Measurements from ENCODE around the gene LTV1.
A peak's percentile ranks its signal among the peaks of the same experiment; 100 is the strongest.
"Not testable (repeated sequence)": the region's sequence is repeated elsewhere in the genome, so short reads cannot be mapped to it uniquely, and the experiment has no call there.

The LTV1 gene

DNA sequence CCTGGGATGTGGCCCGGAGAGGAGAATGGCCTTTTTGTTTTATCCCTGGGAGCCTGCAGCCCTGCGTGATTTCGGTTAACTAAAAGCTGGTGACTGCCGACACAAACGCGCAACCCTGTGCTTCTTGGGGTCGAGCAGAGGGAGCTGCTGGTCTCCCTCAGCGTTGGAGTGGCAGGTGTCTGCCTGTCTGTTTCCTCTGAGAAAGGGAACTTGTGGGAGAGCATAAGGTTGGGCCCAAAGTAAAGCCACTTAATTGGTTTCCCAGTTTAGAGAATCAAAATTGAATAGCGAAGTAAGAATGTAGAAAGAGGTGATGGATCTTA is 500 bp downstream of the LTV1 start:
- WGBS, 2 experiments (ENCODE audit: insufficient coverage in 2 of 2), result 0 to 1% methylated on average over 9 of the region's 9 CpGs
- no peaks in the 10 kb centered on the region for H3K4me1 ChIP-seq (ENCODE audit: control insufficient read depth, insufficient read depth, low read length, poor library complexity, severe bottlenecking)
- H3K9me3 ChIP-seq (ENCODE audit: control insufficient read depth, low read length), result no peaks in the 10 kb centered on the region
- peak overlapping the region; percentile 87 for H3K27ac ChIP-seq (ENCODE audit: low read depth, low read length, severe bottlenecking)
- peaks cover 44% of the 10 kb centered on the region for H3K36me3 ChIP-seq (ENCODE audit: control insufficient read depth, insufficient read depth, low read length)
- H3K4me3 ChIP-seq (ENCODE audit: extremely low read depth, insufficient read depth, low read length, poor library complexity, severe bottlenecking), result peak overlapping the region; percentile 89

GRCh38 chr6:143844006-143844405 is 868 bp downstream of the LTV1 start:
- peak overlapping the region; percentile 87 for H3K27ac ChIP-seq (ENCODE audit: low read depth, low read length, severe bottlenecking)
- H3K4me3 ChIP-seq (ENCODE audit: extremely low read depth, insufficient read depth, low read length, poor library complexity, severe bottlenecking), result peak overlapping the region; percentile 89
- no peaks in the 10 kb centered on the region for H3K4me1 ChIP-seq (ENCODE audit: control insufficient read depth, insufficient read depth, low read length, poor library complexity, severe bottlenecking)
- peaks cover 48% of the 10 kb centered on the region for H3K36me3 ChIP-seq (ENCODE audit: control insufficient read depth, insufficient read depth, low read length)
- WGBS, 2 experiments (ENCODE audit: insufficient coverage in 2 of 2), result 10 to 15% methylated on average over 3 of the region's 4 CpGs
- no peaks in the 10 kb centered on the region for H3K9me3 ChIP-seq (ENCODE audit: control insufficient read depth, low read length)

GRCh38 chr6:143845033-143845432 is 1.9 kb downstream of the LTV1 start:
- Histone ChIP-seq H3K4me3 (ENCODE audit: extremely low read depth, insufficient read depth, low read length, poor library complexity, severe bottlenecking) (no peak overlapping the region), H3K9me3 (ENCODE audit: control insufficient read depth, low read length) (no peaks in the 10 kb centered on the region), H3K27ac (ENCODE audit: low read depth, low read length, severe bottlenecking) (no peak overlapping the region), H3K4me1 (ENCODE audit: control insufficient read depth, insufficient read depth, low read length, poor library complexity, severe bottlenecking) (no peaks in the 10 kb centered on the region), H3K36me3 (ENCODE audit: control insufficient read depth, insufficient read depth, low read length) (peaks cover 58% of the 10 kb centered on the region)
- WGBS, 2 experiments (ENCODE audit: insufficient coverage in 2 of 2), result 97 to 100% methylated on average over 3 of the region's 5 CpGs

DNA sequence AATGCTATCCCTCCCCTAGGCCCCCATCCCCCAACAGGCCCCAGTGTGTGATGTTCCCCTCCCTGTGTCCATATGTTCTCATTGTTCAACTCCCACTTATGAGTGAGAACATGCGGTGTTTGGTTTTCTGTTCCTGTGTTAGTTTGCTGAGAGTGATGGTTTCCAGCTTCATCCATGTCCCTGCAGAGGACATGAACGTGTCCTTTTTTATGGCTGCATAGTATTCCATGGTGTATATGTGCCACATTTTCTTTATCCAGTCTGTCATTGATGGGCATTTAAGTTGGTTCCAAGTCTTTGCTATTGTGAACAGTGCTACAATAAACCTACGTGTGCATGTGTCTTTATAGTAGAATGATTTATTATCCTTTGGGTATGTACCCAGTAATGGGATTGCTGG is 8.6 kb downstream of the LTV1 start:
- H3K4me1 ChIP-seq (ENCODE audit: control insufficient read depth, insufficient read depth, low read length, poor library complexity, severe bottlenecking); H3K9me3 ChIP-seq (ENCODE audit: control insufficient read depth, low read length); H3K27ac ChIP-seq (ENCODE audit: low read depth, low read length, severe bottlenecking); H3K4me3 ChIP-seq (ENCODE audit: extremely low read depth, insufficient read depth, low read length, poor library complexity, severe bottlenecking): not testable (repeated sequence)
- 100% methylated on average over 1 of the region's 3 CpGs for WGBS, 2 experiments (ENCODE audit: insufficient coverage in 2 of 2)
- H3K36me3 ChIP-seq (ENCODE audit: control insufficient read depth, insufficient read depth, low read length), result peaks cover 83% of the 10 kb centered on the region

DNA sequence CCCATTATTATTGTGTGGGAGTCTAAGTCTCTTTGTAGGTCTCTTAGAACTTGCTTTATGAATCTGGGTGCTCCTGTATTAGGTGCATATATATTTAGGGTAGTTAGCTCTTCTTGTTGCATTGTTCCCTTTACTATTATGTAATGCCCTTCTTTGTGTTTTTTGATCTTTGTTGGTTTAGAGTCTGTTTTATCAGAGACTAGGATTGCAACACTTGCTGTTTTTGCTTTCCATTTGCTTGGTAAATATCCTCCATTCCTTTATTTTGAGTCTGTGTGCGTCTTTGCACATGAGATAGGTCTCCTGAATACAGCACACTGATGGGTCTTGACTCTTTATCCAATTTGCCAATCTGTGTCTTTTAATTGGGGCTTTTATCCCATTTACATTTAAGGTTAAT is 11.9 kb downstream of the LTV1 start:
- H3K36me3 ChIP-seq (ENCODE audit: control insufficient read depth, insufficient read depth, low read length), result peaks cover 83% of the 10 kb centered on the region
- not testable (repeated sequence) for H3K9me3 ChIP-seq (ENCODE audit: control insufficient read depth, low read length); H3K27ac ChIP-seq (ENCODE audit: low read depth, low read length, severe bottlenecking); H3K4me1 ChIP-seq (ENCODE audit: control insufficient read depth, insufficient read depth, low read length, poor library complexity, severe bottlenecking); H3K4me3 ChIP-seq (ENCODE audit: extremely low read depth, insufficient read depth, low read length, poor library complexity, severe bottlenecking)
- whole genome bisulfite sequencing, 2 experiments (ENCODE audit: insufficient coverage in 2 of 2), result 89 to 100% methylated on average over 1 of the region's 1 CpG

- peaks cover 83% of the 10 kb centered on the region for H3K36me3 ChIP-seq (ENCODE audit: control insufficient read depth, insufficient read depth, low read length)
- H3K27ac ChIP-seq (ENCODE audit: low read depth, low read length, severe bottlenecking); H3K4me3 ChIP-seq (ENCODE audit: extremely low read depth, insufficient read depth, low read length, poor library complexity, severe bottlenecking); H3K9me3 ChIP-seq (ENCODE audit: control insufficient read depth, low read length); H3K4me1 ChIP-seq (ENCODE audit: control insufficient read depth, insufficient read depth, low read length, poor library complexity, severe bottlenecking): not testable (repeated sequence)
- 100% methylated on average over 4 to 5 of the region's 6 CpGs for WGBS, 2 experiments (ENCODE audit: insufficient coverage in 2 of 2)
Measured at GRCh38 chr6:143856762-143857161, 13.6 kb downstream of the LTV1 start.

DNA sequence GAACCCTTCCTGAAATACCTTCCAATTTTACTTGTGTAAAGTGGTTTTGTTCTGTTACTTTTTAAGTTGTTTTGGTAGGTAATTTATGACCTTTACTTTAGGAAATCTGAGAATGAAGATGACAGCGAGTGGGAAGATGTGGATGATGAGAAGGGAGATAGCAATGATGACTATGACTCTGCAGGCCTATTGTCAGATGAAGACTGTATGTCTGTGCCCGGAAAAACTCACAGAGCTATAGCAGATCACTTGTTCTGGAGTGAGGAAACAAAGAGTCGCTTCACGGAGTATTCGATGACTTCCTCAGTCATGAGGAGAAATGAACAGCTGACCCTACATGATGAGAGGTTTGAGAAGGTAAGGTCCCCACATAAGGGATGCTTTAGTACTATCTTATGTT is 14.5 kb downstream of the LTV1 start:
- Histone ChIP-seq H3K9me3 (ENCODE audit: control insufficient read depth, low read length) (no peaks in the 10 kb centered on the region), H3K4me3 (ENCODE audit: extremely low read depth, insufficient read depth, low read length, poor library complexity, severe bottlenecking) (no peak overlapping the region), H3K27ac (ENCODE audit: low read depth, low read length, severe bottlenecking) (no peak overlapping the region), H3K4me1 (ENCODE audit: control insufficient read depth, insufficient read depth, low read length, poor library complexity, severe bottlenecking) (no peaks in the 10 kb centered on the region), H3K36me3 (ENCODE audit: control insufficient read depth, insufficient read depth, low read length) (peaks cover 82% of the 10 kb centered on the region)
- WGBS, 2 experiments (ENCODE audit: insufficient coverage in 2 of 2), result 90 to 100% methylated on average over 5 of the region's 5 CpGs

GRCh38 chr6:143859891-143860660 is 16.9 kb downstream of the LTV1 start:
- peaks cover 93% of the 10 kb centered on the region for H3K36me3 ChIP-seq (ENCODE audit: control insufficient read depth, insufficient read depth, low read length)
- no peaks in the 10 kb centered on the region for H3K4me1 ChIP-seq (ENCODE audit: control insufficient read depth, insufficient read depth, low read length, poor library complexity, severe bottlenecking)
- H3K27ac ChIP-seq (ENCODE audit: low read depth, low read length, severe bottlenecking), result no peak overlapping the region
- H3K9me3 ChIP-seq (ENCODE audit: control insufficient read depth, low read length), result no peaks in the 10 kb centered on the region
- WGBS, 2 experiments (ENCODE audit: insufficient coverage in 2 of 2), result 78 to 100% methylated on average over 1 of the region's 3 CpGs
- no peak overlapping the region for H3K4me3 ChIP-seq (ENCODE audit: extremely low read depth, insufficient read depth, low read length, poor library complexity, severe bottlenecking)

- Histone ChIP-seq H3K4me1 (ENCODE audit: control insufficient read depth, insufficient read depth, low read length, poor library complexity, severe bottlenecking) (no peaks in the 10 kb centered on the region), H3K27ac (ENCODE audit: low read depth, low read length, severe bottlenecking) (no peak overlapping the region), H3K36me3 (ENCODE audit: control insufficient read depth, insufficient read depth, low read length) (peaks cover 66% of the 10 kb centered on the region), H3K4me3 (ENCODE audit: extremely low read depth, insufficient read depth, low read length, poor library complexity, severe bottlenecking) (no peak overlapping the region), H3K9me3 (ENCODE audit: control insufficient read depth, low read length) (peaks cover 5% of the 10 kb centered on the region)
- WGBS, 2 experiments (ENCODE audit: insufficient coverage in 2 of 2), result 100% methylated on average over 1 to 2 of the region's 2 CpGs
Measured at GRCh38 chr6:143863771-143864170, 20.6 kb downstream of the LTV1 start.

DNA sequence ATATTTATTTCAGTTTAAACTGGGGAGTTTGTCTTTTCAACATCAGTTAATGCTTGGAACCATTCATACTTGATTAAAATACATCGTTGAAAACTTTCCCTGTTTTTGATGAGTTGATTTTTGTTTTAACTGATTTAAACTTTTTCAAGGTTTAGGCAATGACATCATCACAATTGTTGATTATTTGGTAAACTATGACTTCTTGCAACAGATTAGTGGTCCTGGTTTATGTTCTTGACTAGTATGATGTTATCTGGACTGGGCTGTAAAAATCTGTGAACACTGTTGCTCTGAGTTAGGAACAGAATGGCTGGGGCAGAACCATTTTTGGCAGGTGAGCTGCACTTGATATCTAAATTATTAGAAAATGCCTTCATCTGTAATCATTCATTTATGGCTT is 21.1 kb downstream of the LTV1 start, which contains the start of gene ZC2HC1B:
ZC2HC1B (plus strand) TSS at position 241 of the 400 bp plus-strand sequence; CDS start at position 307, 66 bp downstream.
- no CpG with 5 or more reads among the region's 1 CpG for WGBS, 2 experiments (ENCODE audit: insufficient coverage in 2 of 2)
- no peak within 1 kb of the TSS for H3K27ac ChIP-seq (ENCODE audit: low read depth, low read length, severe bottlenecking)

GRCh38 chr6:143867236-143867635 is 24.1 kb downstream of the LTV1 start:
- H3K9me3 ChIP-seq (ENCODE audit: control insufficient read depth, low read length), result peaks cover 5% of the 10 kb centered on the region
- H3K36me3 ChIP-seq (ENCODE audit: control insufficient read depth, insufficient read depth, low read length), result peaks cover 35% of the 10 kb centered on the region
- no peak overlapping the region for H3K4me3 ChIP-seq (ENCODE audit: extremely low read depth, insufficient read depth, low read length, poor library complexity, severe bottlenecking)
- no peaks in the 10 kb centered on the region for H3K4me1 ChIP-seq (ENCODE audit: control insufficient read depth, insufficient read depth, low read length, poor library complexity, severe bottlenecking)
- H3K27ac ChIP-seq (ENCODE audit: low read depth, low read length, severe bottlenecking), result no peak overlapping the region

More for the DNA sequence above, 21.1 kb downstream of the LTV1 start, which contains the start of gene ZC2HC1B:
- Histone ChIP-seq H3K4me3 (ENCODE audit: extremely low read depth, insufficient read depth, low read length, poor library complexity, severe bottlenecking) (no peak within 1 kb of the TSS), H3K4me1 (ENCODE audit: control insufficient read depth, insufficient read depth, low read length, poor library complexity, severe bottlenecking) (no peaks in the 10 kb centered on the region), H3K9me3 (ENCODE audit: control insufficient read depth, low read length) (peaks cover 5% of the 10 kb centered on the region), H3K36me3 (ENCODE audit: control insufficient read depth, insufficient read depth, low read length) (peaks cover 62% of the 10 kb centered on the region)

Data from mesodermal cell (in vitro differentiated cells).